Activated CD4-positive, alpha-beta T cell treated with anti-CD3 and anti-CD28 coated beads for 4 hours (primary cell): ENCODE measurements around the gene LRRN2.
"Not testable (repeated sequence)": the region's sequence is repeated elsewhere in the genome, so short reads cannot be mapped to it uniquely, and the experiment has no call there.

Experiments
- DNase-seq, 2 donors: peaks; one replicate each; pipeline ENCODE4 v3.0.0-alpha.2; 2020

LRRN2 gene

DNA sequence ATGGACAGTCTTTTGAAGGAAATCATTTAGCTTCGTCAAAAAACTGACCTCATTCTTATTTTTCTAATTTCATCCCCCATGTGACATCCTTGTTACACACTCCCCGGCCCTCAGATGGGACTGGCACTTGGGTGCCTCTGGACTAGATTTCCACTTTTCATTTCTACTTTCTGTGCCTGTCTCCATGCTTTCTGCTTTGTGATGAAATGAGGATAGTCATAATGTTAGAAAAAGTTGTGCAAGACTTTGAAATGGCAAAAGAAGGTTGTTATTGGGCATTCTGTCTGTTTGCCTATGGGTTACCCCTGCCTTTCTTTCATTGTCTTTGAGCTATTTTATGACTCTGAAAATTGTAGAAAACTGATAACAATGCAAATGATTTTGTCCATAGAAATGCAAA, 114.4 kb downstream of the LRRN2 start:
- DNase-seq: no peak

DNA sequence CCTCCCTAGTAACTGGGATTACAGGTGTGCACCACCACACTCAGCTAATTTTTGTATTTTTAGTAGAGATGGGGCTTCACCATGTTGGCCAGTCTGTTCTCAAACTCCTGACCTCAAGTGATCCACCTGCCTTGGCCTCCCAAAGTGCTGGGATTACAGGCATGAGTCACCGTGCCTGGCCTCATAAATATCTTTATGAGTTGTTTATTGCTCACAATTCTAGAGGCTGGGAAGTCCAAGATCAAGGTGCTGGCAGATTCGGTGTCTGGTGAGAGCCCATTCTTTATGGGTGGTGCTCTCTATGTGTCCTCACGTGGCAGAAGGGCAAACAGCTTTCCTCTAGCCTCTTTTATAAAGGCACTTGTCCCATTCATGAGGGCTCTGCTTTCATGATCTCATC, 115.5 kb downstream of the LRRN2 start:
- DNase-seq: not testable (repeated sequence)

DNA sequence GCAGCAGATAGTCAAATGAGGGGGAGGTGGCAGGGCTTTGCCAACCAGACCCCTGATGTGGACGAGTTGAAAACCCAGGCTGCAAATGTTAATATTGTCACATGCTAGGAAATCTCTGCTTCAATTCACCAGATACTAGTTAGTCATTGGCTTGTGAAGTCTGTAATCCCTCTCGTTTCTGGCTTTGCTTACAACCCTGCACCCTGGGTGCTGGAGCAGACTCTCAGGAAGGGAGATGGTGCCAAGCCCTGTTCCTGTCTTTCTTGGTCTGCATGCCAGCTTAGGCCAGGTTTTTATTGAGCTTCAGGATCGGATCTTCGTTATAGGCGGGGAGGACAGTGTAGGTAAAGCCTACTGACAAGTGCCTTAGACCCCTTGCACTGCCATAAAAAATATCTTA, 116.1 kb downstream of the LRRN2 start:
- DNase-seq: no peak

DNA sequence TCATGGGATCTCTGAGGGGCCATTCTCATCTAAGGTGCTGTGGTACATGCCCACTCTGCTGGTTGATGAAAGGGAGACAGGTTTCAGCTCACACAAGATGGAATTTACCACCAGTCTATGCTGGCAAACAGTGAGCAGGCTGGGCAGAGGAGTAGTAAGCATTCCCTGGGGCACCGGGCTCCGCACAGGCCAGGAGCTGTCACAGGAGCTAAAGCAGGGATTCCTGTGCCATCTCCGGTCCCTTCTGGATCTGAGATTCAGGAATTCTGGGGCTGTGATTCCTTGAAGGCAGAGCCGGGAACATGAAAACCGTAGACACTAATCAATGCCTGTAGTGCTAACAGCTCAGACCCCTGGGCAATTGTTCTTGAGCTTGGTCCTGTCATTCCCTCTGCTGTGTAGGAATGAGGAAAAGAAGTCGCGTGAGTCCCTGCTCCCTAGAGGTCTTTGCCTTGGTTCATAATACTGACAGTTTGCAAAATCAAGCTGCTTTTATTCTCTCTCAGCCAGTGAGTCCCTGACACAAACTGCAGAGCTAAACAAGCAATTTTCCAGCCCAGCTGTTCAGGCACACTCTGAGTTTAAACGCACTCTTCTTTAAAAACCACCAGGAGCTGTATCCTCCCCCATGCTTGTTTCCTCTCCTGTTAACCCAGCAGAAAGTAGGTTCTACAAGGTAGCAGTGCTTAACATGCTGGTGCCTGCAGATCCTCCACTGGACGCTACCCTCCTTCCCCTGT, 116.8 kb downstream of the LRRN2 start:
- DNase-seq: no peak
